HepG2 (cell line): ENCODE measurements around the gene METTL26. TPM values are rescaled to one million over a fixed set of nuclear protein-coding genes. Genes with fewer than 3 reads are reported as not detected.

Experiments used
- AHR ChIP-seq: IDR thresholded peaks from 2 replicates; pipeline ENCODE4 v1.6.1; 2018; ENCODE audit warnings: missing genetic modification reagents, missing compliant biosample characterization
- ARNT2 ChIP-seq: sonication (generic); formaldehyde crosslinking; IDR thresholded peaks from 2 replicates; pipeline ENCODE4 v1.8.0; 2022; ENCODE audit warnings: mild to moderate bottlenecking, low read depth, missing genetic modification reagents, moderate library complexity
- HDAC2 ChIP-seq: sonication (generic); formaldehyde crosslinking; IDR thresholded peaks from 2 replicates; pipeline ENCODE4 v1.4.0; 2020; ENCODE audit warnings: missing genetic modification reagents
- HNRNPH1 ChIP-seq: fragments of 200-400 bp; formaldehyde crosslinking; optimal IDR thresholded peaks from 2 replicates; pipeline ENCODE3; 2017; ENCODE audit warnings: mild to moderate bottlenecking, low read depth, low read length
- ONECUT2 ChIP-seq: sonication (generic); formaldehyde crosslinking; IDR thresholded peaks from 2 replicates; pipeline ENCODE4 v1.4.0; 2020; ENCODE audit warnings: missing genetic modification reagents
- RBM22 ChIP-seq: fragments of 200-400 bp; formaldehyde crosslinking; optimal IDR thresholded peaks from 2 replicates; pipeline ENCODE3; 2017; ENCODE audit warnings: mild to moderate bottlenecking, low read length, moderate library complexity
- REPIN1 ChIP-seq: sonication (generic); formaldehyde crosslinking; IDR thresholded peaks from 2 replicates; pipeline ENCODE4 v1.8.0; 2022; ENCODE audit warnings: missing genetic modification reagents, low read depth, mild to moderate bottlenecking, borderline replicate concordance
- TP53 ChIP-seq: sonication (generic); formaldehyde crosslinking; conservative IDR thresholded peaks from 2 replicates; pipeline ENCODE4 v1.4.0; 2020; ENCODE audit warnings: missing genetic modification reagents
- ZEB1 ChIP-seq: IDR thresholded peaks from 2 replicates; pipeline ENCODE4 v1.6.1; 2012; ENCODE audit warnings: mild to moderate bottlenecking, low read depth, inconsistent platforms; ENCODE audit not compliant: insufficient replicate concordance
- ZFP1 ChIP-seq: IDR thresholded peaks from 2 replicates; pipeline ENCODE4 v1.6.1; 2016
- ZNF33B ChIP-seq: sonication (generic); formaldehyde crosslinking; IDR thresholded peaks from 2 replicates; pipeline ENCODE4 v1.5.1; 2020; ENCODE audit warnings: mild to moderate bottlenecking, missing genetic modification reagents
- ZNF343 ChIP-seq: sonication (generic); formaldehyde crosslinking; IDR thresholded peaks from 2 replicates; pipeline ENCODE4 v1.4.0; 2020; ENCODE audit warnings: mild to moderate bottlenecking, missing genetic modification reagents
- ZNF530 ChIP-seq: sonication (generic); formaldehyde crosslinking; IDR thresholded peaks from 2 replicates; pipeline ENCODE4 v1.5.0; 2020; ENCODE audit warnings: low read depth, mild to moderate bottlenecking, missing genetic modification reagents
- ZNF792 ChIP-seq: IDR thresholded peaks from 2 replicates; pipeline ENCODE4 v1.6.1; 2016
- polyA plus RNA-seq, 8 experiments: library from polyadenylated mRNA; depleted of rRNA in 3 of 8; stranded (reverse) in 7 of 8; unstranded in 1 of 8; fragments of >200 nt; fragmentation: Illumina TruSeq in 4 of 8; extraction: Trizol in 4 of 8; gene quantifications; 2 replicates each; pipeline versions ENCODE4 v1.2.1 to v1.2.3, GENCODE V29; 2011 to 2016; ENCODE audit warnings: low read depth in 4 of 8, missing spikeins in 1 of 8, mixed read lengths in 1 of 8; ENCODE audit not compliant: insufficient read depth in 1 of 8
- total RNA-seq, 5 experiments: library from RNA; depleted of rRNA; stranded (reverse); fragments of >200 nt; fragmentation: Illumina TruSeq; extraction: Trizol; gene quantifications; 2 replicates each; pipeline ENCODE4 v1.2.3, GENCODE V29; 2016; ENCODE audit warnings: low read depth in 1 of 5
- TF ChIP-seq, protein P1 (sequence below): sonication (generic); formaldehyde crosslinking; IDR thresholded peaks from 2 replicates; pipeline ENCODE4 v1.4.0; 2020; ENCODE audit warnings: missing genetic modification reagents, borderline replicate concordance
- TF ChIP-seq, protein P2 (sequence below): fragments of 450-650 bp; IDR thresholded peaks from 2 replicates; pipeline ENCODE4 v1.6.1; 2017
- TF ChIP-seq, protein P3 (sequence below): IDR thresholded peaks from 2 replicates; pipeline ENCODE4 v1.6.1; 2016; ENCODE audit warnings: missing genetic modification reagents, missing compliant biosample characterization
- TF ChIP-seq, protein P4 (sequence below): sonication (generic); formaldehyde crosslinking; IDR thresholded peaks from 2 replicates; pipeline ENCODE4 v1.4.0; 2020; ENCODE audit warnings: missing genetic modification reagents, borderline replicate concordance

METTL26 gene
- total and polyA plus RNA-seq, 2 of the 13 experiments (the other 11 are each of a cell fraction or from before 2014, with no cell fraction given) = 65.5 to 70.1 TPM

DNA sequence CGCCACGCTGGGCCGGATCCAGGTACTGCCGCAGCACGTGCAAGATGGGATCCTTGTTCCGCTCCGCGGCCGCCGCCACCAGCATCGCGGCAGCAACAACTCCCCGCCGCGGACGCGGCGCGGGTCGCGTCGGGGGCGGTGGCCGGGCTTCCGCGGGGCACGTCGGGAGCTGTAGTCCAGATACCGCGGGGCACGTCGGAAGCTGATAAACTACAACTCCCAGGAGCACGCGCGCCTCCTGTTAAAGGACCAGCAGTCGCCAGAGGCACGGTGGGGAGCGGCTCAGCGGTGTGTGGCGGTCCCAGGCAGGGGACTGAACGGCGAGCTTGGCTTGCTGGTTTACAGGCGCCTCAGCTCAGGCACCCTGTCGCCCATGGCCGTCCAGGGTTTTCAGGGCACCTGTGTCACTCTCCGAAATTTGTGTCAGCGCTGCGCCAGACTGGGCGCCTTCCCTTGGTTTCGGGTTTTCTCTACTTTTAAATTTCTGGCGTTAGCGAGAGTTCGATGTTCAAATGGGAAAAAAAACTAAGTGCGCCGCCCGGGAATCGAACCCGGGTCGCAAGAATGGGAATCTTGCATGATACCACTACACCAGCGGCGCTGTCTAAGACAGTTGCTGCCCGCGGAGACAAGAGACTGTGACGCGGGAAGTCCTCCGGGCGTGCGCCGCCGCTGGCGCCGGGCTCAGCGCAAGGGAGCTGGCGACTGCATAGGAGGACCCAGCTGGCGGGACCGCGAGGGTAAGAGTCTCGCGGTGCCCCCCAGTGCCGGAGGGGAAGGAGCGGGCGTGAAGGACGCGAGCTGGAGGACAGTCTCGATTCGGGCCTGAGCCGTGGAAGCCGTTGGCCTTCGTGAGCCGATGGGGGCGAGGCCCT lies at the start of gene METTL26 (continued):
- TF ChIP-seq, protein P1, sequence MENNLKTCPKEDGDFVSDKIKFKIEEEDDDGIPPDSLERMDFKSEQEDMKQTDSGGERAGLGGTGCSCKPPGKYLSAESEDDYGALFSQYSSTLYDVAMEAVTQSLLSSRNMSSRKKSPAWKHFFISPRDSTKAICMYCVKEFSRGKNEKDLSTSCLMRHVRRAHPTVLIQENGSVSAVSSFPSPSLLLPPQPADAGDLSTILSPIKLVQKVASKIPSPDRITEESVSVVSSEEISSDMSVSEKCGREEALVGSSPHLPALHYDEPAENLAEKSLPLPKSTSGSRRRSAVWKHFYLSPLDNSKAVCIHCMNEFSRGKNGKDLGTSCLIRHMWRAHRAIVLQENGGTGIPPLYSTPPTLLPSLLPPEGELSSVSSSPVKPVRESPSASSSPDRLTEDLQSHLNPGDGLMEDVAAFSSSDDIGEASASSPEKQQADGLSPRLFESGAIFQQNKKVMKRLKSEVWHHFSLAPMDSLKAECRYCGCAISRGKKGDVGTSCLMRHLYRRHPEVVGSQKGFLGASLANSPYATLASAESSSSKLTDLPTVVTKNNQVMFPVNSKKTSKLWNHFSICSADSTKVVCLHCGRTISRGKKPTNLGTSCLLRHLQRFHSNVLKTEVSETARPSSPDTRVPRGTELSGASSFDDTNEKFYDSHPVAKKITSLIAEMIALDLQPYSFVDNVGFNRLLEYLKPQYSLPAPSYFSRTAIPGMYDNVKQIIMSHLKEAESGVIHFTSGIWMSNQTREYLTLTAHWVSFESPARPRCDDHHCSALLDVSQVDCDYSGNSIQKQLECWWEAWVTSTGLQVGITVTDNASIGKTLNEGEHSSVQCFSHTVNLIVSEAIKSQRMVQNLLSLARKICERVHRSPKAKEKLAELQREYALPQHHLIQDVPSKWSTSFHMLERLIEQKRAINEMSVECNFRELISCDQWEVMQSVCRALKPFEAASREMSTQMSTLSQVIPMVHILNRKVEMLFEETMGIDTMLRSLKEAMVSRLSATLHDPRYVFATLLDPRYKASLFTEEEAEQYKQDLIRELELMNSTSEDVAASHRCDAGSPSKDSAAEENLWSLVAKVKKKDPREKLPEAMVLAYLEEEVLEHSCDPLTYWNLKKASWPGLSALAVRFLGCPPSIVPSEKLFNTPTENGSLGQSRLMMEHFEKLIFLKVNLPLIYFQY = no peak; the same call in 1 of the 2 replicates
- TF ChIP-seq ZNF33B (CRISPR knock-in tag) (no peak; the same call in 1 of the 2 replicates), HDAC2 (CRISPR knock-in tag) (no peak; the same call in 1 of the 2 replicates), HNRNPH1 (no peak), ZFP1 (CRISPR knock-in tag) (peak; percentile 59; the same call in 1 of the 2 replicates), ONECUT2 (CRISPR knock-in tag) (no peak), RBM22 (peak; percentile 79), TP53 (CRISPR knock-in tag) (0 out of 2 replicates have a peak, but pooled peaks have one; percentile 59), ZEB1 (peak; percentile 72), ZNF343 (CRISPR knock-in tag) (peak; percentile 89), ZNF530 (no peak), ARNT2 (CRISPR knock-in tag) (peak; percentile 92), REPIN1 (CRISPR knock-in tag) (peak; percentile 91), AHR (CRISPR knock-in tag) (no peak; the same call in 1 of the 2 replicates), ZNF792 (no peak)
- TF ChIP-seq, protein P2, sequence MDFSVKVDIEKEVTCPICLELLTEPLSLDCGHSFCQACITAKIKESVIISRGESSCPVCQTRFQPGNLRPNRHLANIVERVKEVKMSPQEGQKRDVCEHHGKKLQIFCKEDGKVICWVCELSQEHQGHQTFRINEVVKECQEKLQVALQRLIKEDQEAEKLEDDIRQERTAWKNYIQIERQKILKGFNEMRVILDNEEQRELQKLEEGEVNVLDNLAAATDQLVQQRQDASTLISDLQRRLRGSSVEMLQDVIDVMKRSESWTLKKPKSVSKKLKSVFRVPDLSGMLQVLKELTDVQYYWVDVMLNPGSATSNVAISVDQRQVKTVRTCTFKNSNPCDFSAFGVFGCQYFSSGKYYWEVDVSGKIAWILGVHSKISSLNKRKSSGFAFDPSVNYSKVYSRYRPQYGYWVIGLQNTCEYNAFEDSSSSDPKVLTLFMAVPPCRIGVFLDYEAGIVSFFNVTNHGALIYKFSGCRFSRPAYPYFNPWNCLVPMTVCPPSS = no peak
- TF ChIP-seq, protein P3, sequence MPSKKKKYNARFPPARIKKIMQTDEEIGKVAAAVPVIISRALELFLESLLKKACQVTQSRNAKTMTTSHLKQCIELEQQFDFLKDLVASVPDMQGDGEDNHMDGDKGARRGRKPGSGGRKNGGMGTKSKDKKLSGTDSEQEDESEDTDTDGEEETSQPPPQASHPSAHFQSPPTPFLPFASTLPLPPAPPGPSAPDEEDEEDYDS (CRISPR knock-in tag) = peak; percentile 82
- TF ChIP-seq, protein P4, sequence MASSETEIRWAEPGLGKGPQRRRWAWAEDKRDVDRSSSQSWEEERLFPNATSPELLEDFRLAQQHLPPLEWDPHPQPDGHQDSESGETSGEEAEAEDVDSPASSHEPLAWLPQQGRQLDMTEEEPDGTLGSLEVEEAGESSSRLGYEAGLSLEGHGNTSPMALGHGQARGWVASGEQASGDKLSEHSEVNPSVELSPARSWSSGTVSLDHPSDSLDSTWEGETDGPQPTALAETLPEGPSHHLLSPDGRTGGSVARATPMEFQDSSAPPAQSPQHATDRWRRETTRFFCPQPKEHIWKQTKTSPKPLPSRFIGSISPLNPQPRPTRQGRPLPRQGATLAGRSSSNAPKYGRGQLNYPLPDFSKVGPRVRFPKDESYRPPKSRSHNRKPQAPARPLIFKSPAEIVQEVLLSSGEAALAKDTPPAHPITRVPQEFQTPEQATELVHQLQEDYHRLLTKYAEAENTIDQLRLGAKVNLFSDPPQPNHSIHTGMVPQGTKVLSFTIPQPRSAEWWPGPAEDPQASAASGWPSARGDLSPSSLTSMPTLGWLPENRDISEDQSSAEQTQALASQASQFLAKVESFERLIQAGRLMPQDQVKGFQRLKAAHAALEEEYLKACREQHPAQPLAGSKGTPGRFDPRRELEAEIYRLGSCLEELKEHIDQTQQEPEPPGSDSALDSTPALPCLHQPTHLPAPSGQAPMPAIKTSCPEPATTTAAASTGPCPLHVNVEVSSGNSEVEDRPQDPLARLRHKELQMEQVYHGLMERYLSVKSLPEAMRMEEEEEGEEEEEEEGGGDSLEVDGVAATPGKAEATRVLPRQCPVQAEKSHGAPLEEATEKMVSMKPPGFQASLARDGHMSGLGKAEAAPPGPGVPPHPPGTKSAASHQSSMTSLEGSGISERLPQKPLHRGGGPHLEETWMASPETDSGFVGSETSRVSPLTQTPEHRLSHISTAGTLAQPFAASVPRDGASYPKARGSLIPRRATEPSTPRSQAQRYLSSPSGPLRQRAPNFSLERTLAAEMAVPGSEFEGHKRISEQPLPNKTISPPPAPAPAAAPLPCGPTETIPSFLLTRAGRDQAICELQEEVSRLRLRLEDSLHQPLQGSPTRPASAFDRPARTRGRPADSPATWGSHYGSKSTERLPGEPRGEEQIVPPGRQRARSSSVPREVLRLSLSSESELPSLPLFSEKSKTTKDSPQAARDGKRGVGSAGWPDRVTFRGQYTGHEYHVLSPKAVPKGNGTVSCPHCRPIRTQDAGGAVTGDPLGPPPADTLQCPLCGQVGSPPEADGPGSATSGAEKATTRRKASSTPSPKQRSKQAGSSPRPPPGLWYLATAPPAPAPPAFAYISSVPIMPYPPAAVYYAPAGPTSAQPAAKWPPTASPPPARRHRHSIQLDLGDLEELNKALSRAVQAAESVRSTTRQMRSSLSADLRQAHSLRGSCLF = no peak
